ENCODE results near the gene CDH7.
A peak's percentile ranks its signal among the peaks of the same experiment; 100 is the strongest.

Gene CDH7

GRCh38 chr18:65919663-65920062, 168.9 kb downstream of the CDH7 start:
- DNase-seq, result no peak

- no peak for DNase-seq
These were observed 171.3 kb downstream of the CDH7 start for GRCh38 chr18:65922103-65922502.

- DNase-seq, result peak; percentile 74
These were observed 174.1 kb downstream of the CDH7 start for GRCh38 chr18:65924904-65925303.

GRCh38 chr18:65934874-65935273, 184.1 kb downstream of the CDH7 start:
- DNase-seq, result no peak

GRCh38 chr18:65936678-65937077, 185.9 kb downstream of the CDH7 start:
- no peak for DNase-seq

GRCh38 chr18:65937180-65937579, 186.4 kb downstream of the CDH7 start:
- no peak for DNase-seq

- DNase-seq, result no peak
These were observed 188.0 kb downstream of the CDH7 start for GRCh38 chr18:65938592-65939372.

All from NCI-H524 treated with DMSO at 0.1 percent for 48 hours (cell line).